ENCODE data around the gene WDR53. TPM values are rescaled to one million over a fixed set of nuclear protein-coding genes. Genes with fewer than 3 reads are reported as not detected.
"Not testable (repeated sequence)": the region's sequence is repeated elsewhere in the genome, so short reads cannot be mapped to it uniquely, and the experiment has no call there.

The WDR53 gene
- total RNA-seq, 4 donors from 2014 or later = 3.7 to 13.0 (median 4.4) TPM

DNA sequence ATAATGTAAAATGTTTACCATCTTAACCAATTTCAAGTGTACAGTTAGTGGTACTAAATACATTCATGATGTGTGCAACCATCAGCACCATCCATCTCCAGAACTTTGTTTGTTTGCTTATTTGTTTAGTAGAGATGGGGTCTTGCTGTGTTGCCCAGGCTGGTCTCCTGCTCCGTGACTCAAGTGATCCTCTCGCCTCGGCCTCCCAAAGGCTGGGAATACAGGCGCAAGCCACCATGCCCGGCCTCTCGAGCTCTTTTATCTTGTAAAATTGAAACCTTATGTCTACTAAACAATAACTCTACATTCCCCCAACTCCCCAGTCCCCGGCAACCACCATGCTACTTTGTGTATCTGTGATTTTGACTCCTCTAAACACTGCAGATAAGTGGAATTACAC lies 32.0 kb upstream of the WDR53 start:
- TF ChIP-seq POLR2A (IDR thresholded peaks at IDR 0.05) = no peak
- TF ChIP-seq, protein P1, sequence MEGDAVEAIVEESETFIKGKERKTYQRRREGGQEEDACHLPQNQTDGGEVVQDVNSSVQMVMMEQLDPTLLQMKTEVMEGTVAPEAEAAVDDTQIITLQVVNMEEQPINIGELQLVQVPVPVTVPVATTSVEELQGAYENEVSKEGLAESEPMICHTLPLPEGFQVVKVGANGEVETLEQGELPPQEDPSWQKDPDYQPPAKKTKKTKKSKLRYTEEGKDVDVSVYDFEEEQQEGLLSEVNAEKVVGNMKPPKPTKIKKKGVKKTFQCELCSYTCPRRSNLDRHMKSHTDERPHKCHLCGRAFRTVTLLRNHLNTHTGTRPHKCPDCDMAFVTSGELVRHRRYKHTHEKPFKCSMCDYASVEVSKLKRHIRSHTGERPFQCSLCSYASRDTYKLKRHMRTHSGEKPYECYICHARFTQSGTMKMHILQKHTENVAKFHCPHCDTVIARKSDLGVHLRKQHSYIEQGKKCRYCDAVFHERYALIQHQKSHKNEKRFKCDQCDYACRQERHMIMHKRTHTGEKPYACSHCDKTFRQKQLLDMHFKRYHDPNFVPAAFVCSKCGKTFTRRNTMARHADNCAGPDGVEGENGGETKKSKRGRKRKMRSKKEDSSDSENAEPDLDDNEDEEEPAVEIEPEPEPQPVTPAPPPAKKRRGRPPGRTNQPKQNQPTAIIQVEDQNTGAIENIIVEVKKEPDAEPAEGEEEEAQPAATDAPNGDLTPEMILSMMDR (IDR thresholded peaks at IDR 0.05) = no peak
- no peaks in the 10 kb centered on the region for H3K36me3 ChIP-seq
- 92 to 93% methylated on average over 7 of the region's 7 CpGs for WGBS, 2 donors
- intact Hi-C loops (cut with DNase I) = no loop called here
- H3K27me3 ChIP-seq = no peaks in the 10 kb centered on the region
- H3K4me1 ChIP-seq = no peaks in the 10 kb centered on the region
- no peak for DNase-seq
- no peak overlapping the region for H3K4me3 ChIP-seq (replicated peaks in 1 of 3)
- H3K9me3 ChIP-seq = no peaks in the 10 kb centered on the region
- no peak overlapping the region for H3K27ac ChIP-seq

DNA sequence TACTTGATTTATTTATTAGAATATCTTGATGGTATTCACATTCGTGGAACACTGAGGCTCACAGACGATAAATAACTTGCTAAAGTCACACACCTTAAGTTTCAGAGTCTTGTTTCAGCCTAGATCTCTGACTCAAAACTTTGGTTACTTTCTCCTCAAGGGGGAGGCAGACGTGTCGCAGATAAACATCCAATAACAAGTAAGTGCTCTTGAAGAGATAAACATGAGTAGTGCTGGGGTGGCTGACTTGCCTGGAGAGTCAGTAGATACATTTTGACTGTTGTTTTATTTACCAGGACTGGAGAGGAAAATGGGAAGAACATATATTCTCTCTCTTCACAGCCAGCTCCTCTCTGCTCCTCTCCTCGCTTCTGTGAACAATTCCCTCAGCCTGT lies 31.4 kb upstream of the WDR53 start:
- 63 to 68% methylated on average over 5 of the region's 5 CpGs for WGBS, 2 donors
- no peaks in the 10 kb centered on the region for H3K9me3 ChIP-seq
- no peaks in the 10 kb centered on the region for H3K36me3 ChIP-seq
- H3K27me3 ChIP-seq = no peaks in the 10 kb centered on the region
- H3K27ac ChIP-seq = no peak overlapping the region
- intact Hi-C loops (cut with DNase I) = no loop called here
- DNase-seq = no peak
- TF ChIP-seq, protein P1 (IDR thresholded peaks at IDR 0.05) = no peak
- TF ChIP-seq POLR2A (IDR thresholded peaks at IDR 0.05) = no peak
- no peaks in the 10 kb centered on the region for H3K4me1 ChIP-seq
- no peak overlapping the region for H3K4me3 ChIP-seq (replicated peaks in 1 of 3)

DNA sequence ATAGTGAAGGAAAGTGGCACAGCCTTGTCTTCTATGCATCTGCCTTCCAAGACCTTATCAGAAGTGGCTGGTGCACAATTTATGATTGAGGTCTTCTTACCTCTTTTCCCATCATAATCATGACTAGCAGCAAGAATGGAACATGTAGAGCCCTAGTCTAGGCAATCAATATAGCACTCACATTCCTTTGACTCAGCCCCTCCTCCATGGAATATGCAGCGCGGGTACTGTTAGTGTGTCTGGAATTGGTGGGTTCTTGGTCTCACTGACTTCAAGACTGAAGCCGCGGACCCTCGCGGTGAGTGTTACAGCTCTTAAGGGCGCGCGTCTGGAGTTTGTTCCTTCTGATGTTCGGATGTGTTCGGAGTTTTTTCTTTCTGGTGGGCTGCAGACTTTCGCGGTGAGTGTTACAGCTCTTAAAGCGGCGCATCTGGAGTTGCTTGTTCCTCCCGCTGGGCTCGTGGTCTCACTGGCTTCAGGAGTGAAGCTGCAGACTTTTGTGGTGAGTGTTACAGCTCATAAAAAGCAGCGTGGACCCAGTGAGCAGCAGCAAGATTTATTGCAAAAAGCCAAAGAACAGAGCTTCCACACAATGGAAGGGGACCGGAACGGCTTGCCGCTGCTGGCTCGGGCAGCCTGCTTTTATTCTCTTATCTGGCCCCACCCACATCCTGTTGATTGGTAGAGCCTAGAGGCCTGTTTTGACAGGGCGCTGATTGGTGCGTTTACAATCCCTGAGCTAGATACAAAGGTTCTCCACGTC lies 29.8 kb upstream of the WDR53 start:
- H3K36me3 ChIP-seq; H3K4me1 ChIP-seq; H3K4me3 ChIP-seq (replicated peaks in 1 of 3); H3K27ac ChIP-seq; H3K27me3 ChIP-seq; H3K9me3 ChIP-seq; intact Hi-C loops (cut with DNase I); DNase-seq: not testable (repeated sequence)
- 76 to 79% methylated on average over 23 to 25 of the region's 25 CpGs for WGBS, 2 donors

DNA sequence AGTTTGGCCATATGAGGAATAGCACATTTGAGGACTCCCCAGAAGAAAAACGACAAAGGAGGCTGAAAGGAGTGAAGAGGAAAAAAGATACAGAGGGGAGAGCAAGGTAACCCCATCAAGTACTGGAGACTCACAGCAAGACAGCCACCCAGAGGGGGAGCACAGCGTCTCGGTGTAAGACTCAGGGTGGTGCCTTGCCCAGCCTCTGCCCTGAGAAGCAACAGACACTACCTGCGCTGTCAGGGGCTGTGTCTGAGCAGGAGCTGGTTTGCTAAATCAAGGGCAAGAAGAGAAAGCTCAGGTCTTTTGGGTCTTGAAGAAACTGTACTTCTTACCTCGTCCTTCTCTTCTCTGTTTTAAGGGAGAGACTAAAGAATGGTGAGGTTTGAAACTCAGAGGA lies 28.0 kb upstream of the WDR53 start:
- no peak for DNase-seq
- H3K36me3 ChIP-seq = no peaks in the 10 kb centered on the region
- intact Hi-C loops (cut with DNase I) = no loop called here
- no peaks in the 10 kb centered on the region for H3K9me3 ChIP-seq
- no peaks in the 10 kb centered on the region for H3K27me3 ChIP-seq
- TF ChIP-seq POLR2A (IDR thresholded peaks at IDR 0.05) = no peak
- TF ChIP-seq, protein P1 (IDR thresholded peaks at IDR 0.05) = no peak
- H3K4me1 ChIP-seq = no peaks in the 10 kb centered on the region
- WGBS, 2 donors = 32 to 37% methylated on average over 5 of the region's 5 CpGs
- no peak overlapping the region for H3K27ac ChIP-seq
- no peak overlapping the region for H3K4me3 ChIP-seq (replicated peaks in 1 of 3)

DNA sequence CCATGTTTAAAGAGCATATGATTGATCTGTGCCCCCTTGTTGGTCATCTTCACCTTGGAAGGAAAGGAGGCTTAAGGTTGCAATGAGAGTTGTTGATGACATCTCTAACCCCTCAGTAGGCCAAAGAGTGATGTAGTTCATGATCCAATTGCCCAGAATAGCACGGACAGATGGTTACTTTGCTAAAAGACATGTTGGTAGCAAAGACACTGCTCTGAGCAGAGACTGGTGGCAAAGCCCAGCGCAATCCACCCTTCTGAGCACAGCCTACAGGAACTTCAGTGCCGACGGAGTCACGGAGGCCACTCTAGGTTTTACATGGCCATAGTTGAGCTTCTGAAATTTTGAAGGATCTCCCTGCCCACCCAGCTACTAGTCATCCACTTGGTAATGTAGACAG lies 21.9 kb upstream of the WDR53 start:
- DNase-seq = no peak
- intact Hi-C loops (cut with DNase I) = no loop called here
- Histone ChIP-seq H3K9me3 (no peaks in the 10 kb centered on the region), H3K27ac (no peak overlapping the region), H3K36me3 (peaks cover 0 to 3% of the 10 kb centered on the region in 2 donors), H3K4me3 (replicated peaks in 1 of 3) (no peak overlapping the region), H3K27me3 (no peaks in the 10 kb centered on the region), H3K4me1 (no peaks in the 10 kb centered on the region)
- TF ChIP-seq POLR2A (IDR thresholded peaks at IDR 0.05) = no peak
- TF ChIP-seq, protein P1 (IDR thresholded peaks at IDR 0.05) = no peak
- 82 to 89% methylated on average over 5 of the region's 5 CpGs for WGBS, 2 donors
